K562 (cell line): Measurements from ENCODE around the gene TLN1. TPM values are rescaled to one million over a fixed set of nuclear protein-coding genes. Genes with fewer than 3 reads are reported as not detected.

ENCODE experiments used
- BDP1 ChIP-seq: IDR thresholded peaks from 3 replicates; pipeline ENCODE4 v1.6.1; 2011; ENCODE audit not compliant: insufficient read length, insufficient read depth
- CBX1 ChIP-seq: sonication (generic); IDR thresholded peaks from 2 replicates; pipeline ENCODE4 v1.6.1; 2016; ENCODE audit warnings: antibody characterized with exemption, low read depth, mild to moderate bottlenecking
- CHCHD3 ChIP-seq: fragments of 250-450 bp; sonication (Bioruptor Pico); IDR thresholded peaks from 2 replicates; pipeline ENCODE4 v2.1.2; 2022; ENCODE audit warnings: mild to moderate bottlenecking
- CREB1 ChIP-seq, 2 experiments: sonication (generic) in 1 of 2; formaldehyde crosslinking in 1 of 2; IDR thresholded peaks; 2 replicates each; pipeline versions ENCODE4 v1.6.1 to v1.8.0; 2012 to 2022; ENCODE audit warnings: inconsistent platforms in 1 of 2, mild to moderate bottlenecking in 1 of 2, missing genetic modification reagents in 1 of 2, moderate library complexity in 1 of 2
- ESRRA ChIP-seq: fragments of 450-650 bp; IDR thresholded peaks from 2 replicates; pipeline ENCODE4 v1.6.1; 2014; ENCODE audit warnings: low read depth, mild to moderate bottlenecking, moderate library complexity, borderline replicate concordance
- MAFG ChIP-seq: fragments of 450-650 bp; conservative IDR thresholded peaks from 2 replicates; pipeline ENCODE4 v1.6.1; 2016; ENCODE audit warnings: missing genetic modification characterization, missing compliant biosample characterization
- POLR3A ChIP-seq: IDR thresholded peaks from 2 replicates; pipeline ENCODE4 v1.6.1; 2011; ENCODE audit warnings: borderline replicate concordance, mild to moderate bottlenecking, moderate library complexity; ENCODE audit not compliant: insufficient read length, insufficient read depth; ENCODE audit errors: extremely low read depth
- ZFP36 ChIP-seq: fragments of 150-350 bp; IDR thresholded peaks from 2 replicates; pipeline ENCODE4 v1.6.1; 2018; ENCODE audit warnings: low read length, low read depth; ENCODE audit not compliant: partially characterized antibody
- ZKSCAN1 ChIP-seq: fragments of 150-350 bp; IDR thresholded peaks from 2 replicates; pipeline ENCODE4 v1.6.1; 2016; ENCODE audit warnings: low read depth, low read length
- ZNF668 ChIP-seq: fragments of 250-450 bp; sonication (Bioruptor Pico); IDR thresholded peaks from 2 replicates; pipeline ENCODE4 v1.8.0; 2022; ENCODE audit warnings: mild to moderate bottlenecking, inconsistent platforms
- polyA plus RNA-seq, 8 experiments: library from polyadenylated mRNA; depleted of rRNA in 4 of 8; stranded (reverse) in 5 of 8; unstranded in 3 of 8; fragments of >200 nt; fragmentation: Nextera tagmentation in 2 of 8; fragmentation: Illumina TruSeq in 1 of 8; extraction: Ambion mirVana in 2 of 8; extraction: Trizol in 1 of 8; gene quantifications; 2 replicates each; pipeline versions ENCODE4 v1.2.1 to v1.2.3, GENCODE V29; 2011 to 2014; ENCODE audit warnings: inconsistent platforms in 1 of 8, missing spikeins in 1 of 8
- total RNA-seq, 7 experiments: library from RNA; depleted of rRNA in 6 of 7; stranded (reverse); fragments of >200 nt in 6 of 7; fragmentation: Illumina TruSeq in 2 of 7; extraction: Trizol in 2 of 7; gene quantifications; 2 replicates each; pipeline versions ENCODE4 v1.2.1 to v1.2.3, GENCODE V29; 2011 to 2021; ENCODE audit warnings: low replicate concordance in 1 of 7
- TF ChIP-seq, protein P1 (sequence below): fragments of 250-450 bp; sonication (Bioruptor Pico); IDR thresholded peaks from 2 replicates; pipeline ENCODE4 v1.4.0; 2020
- TF ChIP-seq, protein P2 (sequence below): fragments of 250-450 bp; sonication (Bioruptor Pico); IDR thresholded peaks from 2 replicates; pipeline ENCODE4 v1.5.0; 2020; ENCODE audit warnings: mild to moderate bottlenecking
- TF ChIP-seq, protein P3 (sequence below): fragments of 250-450 bp; sonication (Bioruptor Pico); IDR thresholded peaks from 2 replicates; pipeline ENCODE4 v1.9.0; 2021; ENCODE audit warnings: mild to moderate bottlenecking, inconsistent platforms
- TF ChIP-seq, protein P4 (sequence below): IDR thresholded peaks from 2 replicates; pipeline ENCODE4 v1.6.1; 2011; ENCODE audit warnings: borderline replicate concordance, low read depth, mild to moderate bottlenecking, moderate library complexity, low read length; ENCODE audit not compliant: insufficient read depth, poor library complexity, severe bottlenecking

TLN1 gene
- total and polyA plus RNA-seq, 9 of the 15 experiments (the other 6 are each of a cell fraction or from before 2014, with no cell fraction given) = 3.6 to 240 (median 54.8) TPM

DNA sequence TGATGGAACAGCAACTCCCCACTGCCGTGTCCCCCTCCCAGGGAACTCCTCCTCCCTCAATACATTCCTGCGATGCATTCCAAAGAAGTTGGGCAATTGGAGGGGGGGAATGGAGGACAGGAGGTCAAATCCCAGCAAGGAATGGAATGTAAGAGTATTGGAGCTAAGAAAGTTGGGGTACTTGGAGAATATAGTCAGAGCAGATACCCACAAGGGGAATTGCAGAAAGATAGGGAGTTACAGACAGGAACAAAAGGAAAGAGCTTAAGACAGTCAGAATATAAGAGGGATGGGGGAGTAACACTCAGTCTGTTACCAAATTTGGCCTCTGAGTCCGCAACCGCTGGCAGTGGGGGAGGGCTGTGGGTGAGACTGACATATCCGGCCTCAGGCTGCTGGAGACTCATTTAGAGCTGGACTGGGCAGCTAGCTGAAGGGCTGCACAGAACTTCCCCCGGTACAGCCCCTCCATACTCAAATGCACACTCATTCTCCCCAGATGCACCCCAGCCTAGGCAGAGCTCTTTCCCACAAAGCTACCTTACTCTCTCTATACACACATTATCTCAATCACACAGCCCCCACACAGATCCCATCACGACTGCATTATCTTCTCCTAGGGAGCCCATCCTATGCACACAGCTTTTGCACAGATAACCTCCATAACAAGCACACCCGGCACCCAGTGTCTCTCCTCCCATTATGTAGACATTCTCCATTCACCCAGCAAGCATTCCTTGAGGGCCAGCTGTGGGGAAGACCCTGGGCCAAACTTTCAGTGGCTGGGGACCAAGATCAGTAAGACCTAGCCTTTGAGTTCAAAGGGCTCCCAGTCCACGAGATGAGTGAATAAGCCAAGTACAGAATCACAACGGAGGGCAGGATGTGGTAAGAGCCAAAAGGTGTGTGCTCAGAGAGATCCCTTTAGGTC is 3.7 kb downstream of the TLN1 start (continued):
- TF ChIP-seq, protein P1, sequence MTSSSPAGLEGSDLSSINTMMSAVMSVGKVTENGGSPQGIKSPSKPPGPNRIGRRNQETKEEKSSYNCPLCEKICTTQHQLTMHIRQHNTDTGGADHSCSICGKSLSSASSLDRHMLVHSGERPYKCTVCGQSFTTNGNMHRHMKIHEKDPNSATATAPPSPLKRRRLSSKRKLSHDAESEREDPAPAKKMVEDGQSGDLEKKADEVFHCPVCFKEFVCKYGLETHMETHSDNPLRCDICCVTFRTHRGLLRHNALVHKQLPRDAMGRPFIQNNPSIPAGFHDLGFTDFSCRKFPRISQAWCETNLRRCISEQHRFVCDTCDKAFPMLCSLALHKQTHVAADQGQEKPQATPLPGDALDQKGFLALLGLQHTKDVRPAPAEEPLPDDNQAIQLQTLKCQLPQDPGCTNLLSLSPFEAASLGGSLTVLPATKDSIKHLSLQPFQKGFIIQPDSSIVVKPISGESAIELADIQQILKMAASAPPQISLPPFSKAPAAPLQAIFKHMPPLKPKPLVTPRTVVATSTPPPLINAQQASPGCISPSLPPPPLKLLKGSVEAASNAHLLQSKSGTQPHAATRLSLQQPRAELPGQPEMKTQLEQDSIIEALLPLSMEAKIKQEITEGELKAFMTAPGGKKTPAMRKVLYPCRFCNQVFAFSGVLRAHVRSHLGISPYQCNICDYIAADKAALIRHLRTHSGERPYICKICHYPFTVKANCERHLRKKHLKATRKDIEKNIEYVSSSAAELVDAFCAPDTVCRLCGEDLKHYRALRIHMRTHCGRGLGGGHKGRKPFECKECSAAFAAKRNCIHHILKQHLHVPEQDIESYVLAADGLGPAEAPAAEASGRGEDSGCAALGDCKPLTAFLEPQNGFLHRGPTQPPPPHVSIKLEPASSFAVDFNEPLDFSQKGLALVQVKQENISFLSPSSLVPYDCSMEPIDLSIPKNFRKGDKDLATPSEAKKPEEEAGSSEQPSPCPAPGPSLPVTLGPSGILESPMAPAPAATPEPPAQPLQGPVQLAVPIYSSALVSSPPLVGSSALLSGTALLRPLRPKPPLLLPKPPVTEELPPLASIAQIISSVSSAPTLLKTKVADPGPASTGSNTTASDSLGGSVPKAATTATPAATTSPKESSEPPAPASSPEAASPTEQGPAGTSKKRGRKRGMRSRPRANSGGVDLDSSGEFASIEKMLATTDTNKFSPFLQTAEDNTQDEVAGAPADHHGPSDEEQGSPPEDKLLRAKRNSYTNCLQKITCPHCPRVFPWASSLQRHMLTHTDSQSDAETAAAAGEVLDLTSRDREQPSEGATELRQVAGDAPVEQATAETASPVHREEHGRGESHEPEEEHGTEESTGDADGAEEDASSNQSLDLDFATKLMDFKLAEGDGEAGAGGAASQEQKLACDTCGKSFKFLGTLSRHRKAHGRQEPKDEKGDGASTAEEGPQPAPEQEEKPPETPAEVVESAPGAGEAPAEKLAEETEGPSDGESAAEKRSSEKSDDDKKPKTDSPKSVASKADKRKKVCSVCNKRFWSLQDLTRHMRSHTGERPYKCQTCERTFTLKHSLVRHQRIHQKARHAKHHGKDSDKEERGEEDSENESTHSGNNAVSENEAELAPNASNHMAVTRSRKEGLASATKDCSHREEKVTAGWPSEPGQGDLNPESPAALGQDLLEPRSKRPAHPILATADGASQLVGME (CRISPR knock-in tag) = no peak
- TF ChIP-seq, protein P2, sequence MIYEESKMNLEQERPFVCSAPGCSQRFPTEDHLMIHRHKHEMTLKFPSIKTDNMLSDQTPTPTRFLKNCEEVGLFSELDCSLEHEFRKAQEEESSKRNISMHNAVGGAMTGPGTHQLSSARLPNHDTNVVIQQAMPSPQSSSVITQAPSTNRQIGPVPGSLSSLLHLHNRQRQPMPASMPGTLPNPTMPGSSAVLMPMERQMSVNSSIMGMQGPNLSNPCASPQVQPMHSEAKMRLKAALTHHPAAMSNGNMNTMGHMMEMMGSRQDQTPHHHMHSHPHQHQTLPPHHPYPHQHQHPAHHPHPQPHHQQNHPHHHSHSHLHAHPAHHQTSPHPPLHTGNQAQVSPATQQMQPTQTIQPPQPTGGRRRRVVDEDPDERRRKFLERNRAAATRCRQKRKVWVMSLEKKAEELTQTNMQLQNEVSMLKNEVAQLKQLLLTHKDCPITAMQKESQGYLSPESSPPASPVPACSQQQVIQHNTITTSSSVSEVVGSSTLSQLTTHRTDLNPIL (CRISPR knock-in tag) = no peak
- TF ChIP-seq CBX1 (no peak; the same call in 1 of the 2 replicates), BDP1 (no peak), CREB1 (IDR thresholded peaks at IDR 0.05) (no peak; the same call in 1 of the 2 replicates), CREB1 (CRISPR knock-in tag; IDR thresholded peaks at IDR 0.05) (no peak), MAFG (tag) (peak; percentile 77), POLR3A (no peak), ZNF668 (CRISPR knock-in tag) (no peak), ZKSCAN1 (no peak), ESRRA (no peak), CHCHD3 (CRISPR knock-in tag) (no peak), ZFP36 (peak; percentile 52)
- TF ChIP-seq, protein P3, sequence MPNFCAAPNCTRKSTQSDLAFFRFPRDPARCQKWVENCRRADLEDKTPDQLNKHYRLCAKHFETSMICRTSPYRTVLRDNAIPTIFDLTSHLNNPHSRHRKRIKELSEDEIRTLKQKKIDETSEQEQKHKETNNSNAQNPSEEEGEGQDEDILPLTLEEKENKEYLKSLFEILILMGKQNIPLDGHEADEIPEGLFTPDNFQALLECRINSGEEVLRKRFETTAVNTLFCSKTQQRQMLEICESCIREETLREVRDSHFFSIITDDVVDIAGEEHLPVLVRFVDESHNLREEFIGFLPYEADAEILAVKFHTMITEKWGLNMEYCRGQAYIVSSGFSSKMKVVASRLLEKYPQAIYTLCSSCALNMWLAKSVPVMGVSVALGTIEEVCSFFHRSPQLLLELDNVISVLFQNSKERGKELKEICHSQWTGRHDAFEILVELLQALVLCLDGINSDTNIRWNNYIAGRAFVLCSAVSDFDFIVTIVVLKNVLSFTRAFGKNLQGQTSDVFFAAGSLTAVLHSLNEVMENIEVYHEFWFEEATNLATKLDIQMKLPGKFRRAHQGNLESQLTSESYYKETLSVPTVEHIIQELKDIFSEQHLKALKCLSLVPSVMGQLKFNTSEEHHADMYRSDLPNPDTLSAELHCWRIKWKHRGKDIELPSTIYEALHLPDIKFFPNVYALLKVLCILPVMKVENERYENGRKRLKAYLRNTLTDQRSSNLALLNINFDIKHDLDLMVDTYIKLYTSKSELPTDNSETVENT (CRISPR knock-in tag) = no peak
- TF ChIP-seq, protein P4, sequence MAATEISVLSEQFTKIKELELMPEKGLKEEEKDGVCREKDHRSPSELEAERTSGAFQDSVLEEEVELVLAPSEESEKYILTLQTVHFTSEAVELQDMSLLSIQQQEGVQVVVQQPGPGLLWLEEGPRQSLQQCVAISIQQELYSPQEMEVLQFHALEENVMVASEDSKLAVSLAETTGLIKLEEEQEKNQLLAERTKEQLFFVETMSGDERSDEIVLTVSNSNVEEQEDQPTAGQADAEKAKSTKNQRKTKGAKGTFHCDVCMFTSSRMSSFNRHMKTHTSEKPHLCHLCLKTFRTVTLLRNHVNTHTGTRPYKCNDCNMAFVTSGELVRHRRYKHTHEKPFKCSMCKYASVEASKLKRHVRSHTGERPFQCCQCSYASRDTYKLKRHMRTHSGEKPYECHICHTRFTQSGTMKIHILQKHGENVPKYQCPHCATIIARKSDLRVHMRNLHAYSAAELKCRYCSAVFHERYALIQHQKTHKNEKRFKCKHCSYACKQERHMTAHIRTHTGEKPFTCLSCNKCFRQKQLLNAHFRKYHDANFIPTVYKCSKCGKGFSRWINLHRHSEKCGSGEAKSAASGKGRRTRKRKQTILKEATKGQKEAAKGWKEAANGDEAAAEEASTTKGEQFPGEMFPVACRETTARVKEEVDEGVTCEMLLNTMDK = no peak
